Activated CD8-positive, alpha-beta memory T cell treated with anti-CD3 and anti-CD28 coated beads for 24 hours (primary cell): ENCODE data around the gene LIN9.
A peak's percentile ranks its signal among the peaks of the same experiment; 100 is the strongest.
"Not testable (repeated sequence)": the region's sequence is repeated elsewhere in the genome, so short reads cannot be mapped to it uniquely, and the experiment has no call there.

Experiments
- DNase-seq: peaks from one replicate; pipeline ENCODE4 v3.0.0-alpha.2; 2020

LIN9 gene

GRCh38 chr1:226268421-226269124, 40.4 kb downstream of the LIN9 start:
- DNase-seq = no peak

- no peak for DNase-seq
These were observed 47.1 kb downstream of the LIN9 start for GRCh38 chr1:226261818-226262217.

- no peak for DNase-seq
These were observed 53.6 kb downstream of the LIN9 start for GRCh38 chr1:226255380-226255779.

- no peak for DNase-seq
These were observed 55.0 kb downstream of the LIN9 start for GRCh38 chr1:226253933-226254332.

- DNase-seq = not testable (repeated sequence)
These were observed 56.1 kb downstream of the LIN9 start for GRCh38 chr1:226252841-226253240.

- no peak for DNase-seq
These were observed 58.5 kb downstream of the LIN9 start for GRCh38 chr1:226250511-226250910.

GRCh38 chr1:226248796-226249195, 60.2 kb downstream of the LIN9 start:
- DNase-seq = no peak

GRCh38 chr1:226248091-226248490, 60.9 kb downstream of the LIN9 start:
- DNase-seq = no peak

- no peak for DNase-seq
These were observed 69.5 kb downstream of the LIN9 start for GRCh38 chr1:226239421-226239820.

GRCh38 chr1:226236826-226237225, 72.1 kb downstream of the LIN9 start:
- no peak for DNase-seq

- DNase-seq = no peak
These were observed 75.2 kb downstream of the LIN9 start for GRCh38 chr1:226233806-226234205.

GRCh38 chr1:226233293-226233692, 75.7 kb downstream of the LIN9 start:
- DNase-seq = no peak

GRCh38 chr1:226226601-226227000, 82.4 kb downstream of the LIN9 start:
- no peak for DNase-seq

- peak; percentile 65 for DNase-seq
These were observed 85.1 kb downstream of the LIN9 start for GRCh38 chr1:226223786-226224244.

- peak; percentile 62 for DNase-seq
These were observed 85.7 kb downstream of the LIN9 start, which contains the start of gene MIXL1 for GRCh38 chr1:226223157-226223785. Gene MIXL1, plus strand, starts transcription at chr1:226223664. Its CDS starts 18 bp downstream, at chr1:226223682.

- DNase-seq = no peak
These were observed 86.3 kb downstream of the LIN9 start for GRCh38 chr1:226222686-226223085.

GRCh38 chr1:226220473-226221189, 88.3 kb downstream of the LIN9 start:
- DNase-seq = no peak

- DNase-seq = no peak
These were observed 91.7 kb downstream of the LIN9 start for GRCh38 chr1:226217273-226217672.

GRCh38 chr1:226216056-226216455, 92.9 kb downstream of the LIN9 start:
- DNase-seq = no peak

GRCh38 chr1:226215239-226215638, 93.7 kb downstream of the LIN9 start:
- DNase-seq = no peak

GRCh38 chr1:226212545-226212944, 96.4 kb downstream of the LIN9 start:
- no peak for DNase-seq

GRCh38 chr1:226211181-226211821, 97.7 kb downstream of the LIN9 start:
- no peak for DNase-seq

GRCh38 chr1:226210571-226211176, 98.3 kb downstream of the LIN9 start:
- no peak for DNase-seq
